Dermis microvascular lymphatic vessel endothelial cell (primary cell): Measurements from ENCODE around the gene VRK3. TPM values are rescaled to one million over a fixed set of nuclear protein-coding genes. Genes with fewer than 3 reads are reported as not detected.
"Not testable (repeated sequence)": the region's sequence is repeated elsewhere in the genome, so short reads cannot be mapped to it uniquely, and the experiment has no call there.

Source experiments
- DNase-seq, 2 donors: peaks; one replicate each; pipeline versions ENCODE4 v3.0.0 to v3.0.0-alpha.2; 2010; ENCODE audit warnings: low read depth in 2 of 2
- total RNA-seq: library from RNA; depleted of rRNA; stranded (reverse); fragments of >200 nt; gene quantifications from 2 replicates; pipeline ENCODE4 v1.2.1, GENCODE V29; 2014

VRK3 gene, protein sequence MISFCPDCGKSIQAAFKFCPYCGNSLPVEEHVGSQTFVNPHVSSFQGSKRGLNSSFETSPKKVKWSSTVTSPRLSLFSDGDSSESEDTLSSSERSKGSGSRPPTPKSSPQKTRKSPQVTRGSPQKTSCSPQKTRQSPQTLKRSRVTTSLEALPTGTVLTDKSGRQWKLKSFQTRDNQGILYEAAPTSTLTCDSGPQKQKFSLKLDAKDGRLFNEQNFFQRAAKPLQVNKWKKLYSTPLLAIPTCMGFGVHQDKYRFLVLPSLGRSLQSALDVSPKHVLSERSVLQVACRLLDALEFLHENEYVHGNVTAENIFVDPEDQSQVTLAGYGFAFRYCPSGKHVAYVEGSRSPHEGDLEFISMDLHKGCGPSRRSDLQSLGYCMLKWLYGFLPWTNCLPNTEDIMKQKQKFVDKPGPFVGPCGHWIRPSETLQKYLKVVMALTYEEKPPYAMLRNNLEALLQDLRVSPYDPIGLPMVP
- total RNA-seq = 15.0 and 19.1 TPM in 2 replicates

DNA sequence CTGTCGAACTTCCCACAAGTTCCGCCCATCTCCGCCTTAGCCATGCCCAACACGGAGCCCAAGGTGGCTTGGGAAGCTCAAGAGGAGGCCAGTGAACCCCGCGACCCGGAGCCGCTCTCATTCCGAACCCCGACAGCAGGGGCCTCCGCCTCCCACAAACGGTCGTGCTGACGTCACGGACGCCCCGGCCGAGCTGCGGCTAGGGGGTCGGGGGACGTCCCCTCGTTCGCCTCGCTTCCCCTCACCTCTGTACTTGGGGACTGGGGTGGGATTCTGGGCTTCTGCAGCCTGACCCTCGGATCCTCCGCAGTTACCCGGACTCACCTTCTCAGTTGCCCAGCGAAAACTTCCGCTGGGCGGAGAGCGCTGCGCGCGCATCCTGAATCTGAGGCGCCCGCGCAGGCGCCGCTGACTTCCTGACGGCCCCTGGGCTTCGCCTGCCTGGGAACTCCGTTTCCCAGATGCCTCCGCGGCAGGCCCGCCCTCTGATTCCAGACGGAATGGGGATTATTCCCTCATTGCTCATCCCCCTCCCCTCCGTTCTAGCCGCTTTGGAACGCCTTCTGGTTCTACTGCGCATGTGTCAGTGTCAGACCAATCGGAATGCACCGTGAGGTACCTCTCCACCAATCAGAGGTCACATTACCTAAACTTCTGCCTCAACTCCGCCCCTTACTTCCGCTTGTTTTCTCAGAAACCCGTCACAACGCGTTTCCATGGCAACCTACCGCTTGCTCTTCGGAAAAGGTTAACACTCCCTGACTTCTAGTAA, at the start of gene VRK3:
VRK3 (minus strand) TSS at position 351 of the 772 bp plus-strand sequence. CDS start 9,210 bp downstream, outside the sequence.
- peak; percentile 100 for DNase-seq

DNA sequence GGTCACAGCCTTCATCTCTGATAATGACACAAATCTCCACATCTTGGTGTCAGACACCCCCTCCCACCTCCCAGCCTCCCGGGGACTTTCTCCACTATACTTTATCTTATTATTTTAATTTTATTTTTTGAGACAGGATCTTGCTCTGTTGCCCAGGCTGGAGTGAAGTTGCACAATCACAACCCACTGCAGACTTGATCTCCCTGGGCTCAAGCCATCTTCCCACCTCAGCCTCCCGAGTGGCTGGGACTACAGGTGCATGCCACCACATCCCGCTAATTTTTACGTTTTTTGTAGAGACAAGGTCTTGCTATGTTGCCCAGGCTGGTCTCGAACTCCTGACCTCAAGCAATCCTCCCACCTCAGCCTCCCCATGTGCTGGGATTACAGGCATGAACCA, 43.2 kb upstream of the VRK3 start:
- not testable (repeated sequence) for DNase-seq

DNA sequence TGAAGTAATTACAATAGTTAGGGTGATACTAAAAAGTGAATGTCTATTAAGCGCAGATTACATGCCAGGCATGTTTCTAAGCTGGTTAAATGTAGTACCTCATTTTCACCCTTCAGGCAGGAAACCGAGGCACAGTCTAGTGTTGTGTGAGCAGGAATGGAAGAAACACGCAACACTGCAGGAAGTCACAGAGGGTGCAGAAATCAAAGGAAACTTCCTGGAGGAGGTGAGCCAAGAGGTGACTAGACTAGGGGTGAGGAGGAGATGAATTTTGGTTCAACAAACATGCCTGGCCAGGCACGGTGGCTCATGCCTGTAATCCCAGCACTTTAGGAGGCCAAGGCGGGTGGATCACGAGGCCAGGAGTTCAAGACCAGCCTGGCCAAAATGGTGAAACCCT, 42.4 kb upstream of the VRK3 start:
- no peak for DNase-seq

DNA sequence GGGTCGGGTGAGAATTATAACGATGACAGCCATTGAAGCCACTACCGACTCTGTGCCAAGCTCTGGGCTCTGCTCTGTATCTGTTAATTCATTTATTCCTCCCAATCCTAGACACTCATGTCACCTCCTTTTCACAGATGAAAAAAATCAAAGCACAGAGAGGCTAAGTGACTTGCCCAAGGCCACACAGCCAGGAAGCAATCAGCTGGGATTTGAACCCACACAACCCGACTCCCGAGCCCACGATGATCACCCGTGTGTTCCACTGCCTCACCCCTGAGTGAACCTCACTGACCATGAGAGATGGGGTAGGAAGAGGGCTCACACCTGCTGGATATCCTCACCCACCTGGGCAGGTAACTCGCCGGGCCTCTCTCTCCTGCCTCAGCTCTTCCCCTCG, 40.8 kb upstream of the VRK3 start:
- no peak for DNase-seq

DNA sequence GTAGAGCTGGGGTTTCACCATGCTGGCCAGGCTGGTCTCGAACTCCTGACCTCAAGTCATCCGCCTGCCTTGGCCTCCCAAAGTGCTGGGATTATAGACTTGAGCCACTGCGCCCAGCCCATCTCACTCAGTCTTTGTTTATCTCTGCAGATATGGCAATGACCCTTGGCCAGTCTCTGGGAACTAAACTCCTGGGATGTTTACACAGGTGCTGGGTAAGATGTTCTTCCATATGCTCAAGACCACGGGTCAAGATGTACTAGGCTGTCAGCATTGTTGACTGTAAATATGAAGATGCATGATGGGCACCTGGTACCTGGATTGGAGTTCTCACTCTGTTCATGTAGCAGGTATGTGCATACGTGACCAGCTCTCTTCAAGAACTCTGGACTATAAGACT, 36.5 kb upstream of the VRK3 start:
- no peak for DNase-seq

DNA sequence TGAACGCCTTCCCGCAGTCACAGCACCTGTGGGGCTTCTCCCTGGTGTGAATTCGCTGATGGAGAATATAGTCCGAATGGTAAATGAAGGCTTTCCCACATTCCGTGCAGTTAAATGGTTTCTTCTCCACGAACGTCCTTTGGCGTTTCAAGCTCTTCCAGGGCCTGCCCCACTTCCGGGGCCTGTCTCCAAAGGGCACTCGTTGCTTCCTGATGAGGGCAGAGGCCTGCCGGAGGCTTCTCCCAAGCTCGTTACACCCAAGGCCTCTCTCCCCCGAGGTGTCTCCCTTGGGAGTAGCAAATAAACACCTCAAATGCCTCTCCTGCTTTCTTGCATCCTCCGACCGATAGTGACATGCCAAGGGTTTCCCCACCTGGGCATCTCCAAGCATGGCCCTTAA, 34.9 kb upstream of the VRK3 start:
- DNase-seq = no peak

DNA sequence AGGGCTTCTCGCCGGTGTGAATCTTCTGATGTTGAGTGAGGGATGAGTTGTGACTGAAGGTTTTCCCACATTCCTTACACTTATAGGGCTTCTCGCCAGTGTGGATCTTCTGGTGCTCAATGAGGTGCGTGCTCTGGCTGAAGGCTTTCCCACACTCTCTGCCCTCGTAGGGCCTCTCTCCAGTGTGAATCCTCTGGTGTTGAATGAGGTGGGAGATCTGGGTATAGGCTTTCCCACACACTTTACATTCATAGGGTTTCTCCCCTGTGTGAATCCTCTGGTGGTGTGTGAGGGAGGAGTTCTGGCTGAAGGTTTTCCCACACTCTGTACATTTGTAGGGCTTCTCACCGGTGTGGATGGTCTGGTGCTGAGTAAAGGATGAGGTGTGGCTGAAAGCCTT, 33.9 kb upstream of the VRK3 start:
- DNase-seq = no peak

DNA sequence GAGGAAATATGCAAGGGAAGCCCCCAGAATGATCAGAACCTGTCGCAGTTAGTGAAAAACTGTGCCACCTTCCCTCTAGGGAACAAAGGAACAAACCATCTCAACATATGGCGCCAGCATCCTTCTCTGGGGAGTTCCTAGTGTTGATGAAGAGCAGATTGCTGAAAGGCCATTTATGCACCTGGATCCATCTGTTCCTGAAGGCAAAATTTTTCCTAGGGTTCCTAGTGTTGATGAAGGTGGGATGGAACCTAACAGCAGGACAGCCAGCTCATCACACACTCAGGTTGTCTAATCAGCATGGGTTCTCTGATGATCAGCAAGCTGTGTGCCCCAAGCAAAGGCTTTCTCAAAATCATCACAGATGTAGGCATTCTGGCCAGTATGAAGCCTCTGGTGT, 33.3 kb upstream of the VRK3 start:
- DNase-seq = no peak

DNA sequence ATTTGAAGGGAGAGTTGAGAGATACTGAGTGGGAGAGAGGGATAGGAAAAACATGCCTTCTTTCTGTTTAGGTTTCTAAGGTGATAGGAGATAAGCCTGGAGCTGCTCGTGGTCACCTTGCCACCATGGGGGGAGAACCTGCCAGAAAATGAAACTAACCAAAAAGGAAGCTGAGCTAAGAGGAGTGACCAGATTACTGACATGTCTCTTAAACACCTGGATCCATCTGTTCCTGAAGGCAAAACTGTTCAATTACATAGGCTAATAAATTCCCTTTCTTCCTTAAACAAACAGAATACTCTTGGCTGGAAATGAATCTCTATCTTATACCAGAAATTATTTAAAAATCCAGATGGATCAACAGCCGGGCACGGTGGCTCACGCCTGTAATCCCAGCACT, 27.9 kb upstream of the VRK3 start:
- DNase-seq = no peak

DNA sequence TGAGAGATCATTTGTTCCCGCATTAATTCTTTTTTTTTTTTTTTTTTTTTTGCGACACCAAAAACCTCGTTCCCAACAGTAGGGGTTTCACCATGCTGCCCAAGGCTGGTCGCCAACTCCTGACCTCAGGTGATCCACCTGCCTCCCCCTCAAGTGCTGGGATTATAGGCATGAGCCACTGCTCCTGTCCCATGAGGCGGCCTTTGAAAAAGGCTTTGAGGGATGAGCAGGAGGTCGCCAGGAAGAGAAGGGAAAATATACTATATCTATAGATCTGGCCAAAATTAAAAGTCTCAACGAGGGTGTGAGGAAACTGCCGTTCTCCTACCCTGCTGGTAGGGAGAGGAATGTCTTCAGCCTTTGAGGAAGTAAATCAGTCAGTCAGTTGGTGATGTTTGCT, 26.8 kb upstream of the VRK3 start:
- no peak for DNase-seq

DNA sequence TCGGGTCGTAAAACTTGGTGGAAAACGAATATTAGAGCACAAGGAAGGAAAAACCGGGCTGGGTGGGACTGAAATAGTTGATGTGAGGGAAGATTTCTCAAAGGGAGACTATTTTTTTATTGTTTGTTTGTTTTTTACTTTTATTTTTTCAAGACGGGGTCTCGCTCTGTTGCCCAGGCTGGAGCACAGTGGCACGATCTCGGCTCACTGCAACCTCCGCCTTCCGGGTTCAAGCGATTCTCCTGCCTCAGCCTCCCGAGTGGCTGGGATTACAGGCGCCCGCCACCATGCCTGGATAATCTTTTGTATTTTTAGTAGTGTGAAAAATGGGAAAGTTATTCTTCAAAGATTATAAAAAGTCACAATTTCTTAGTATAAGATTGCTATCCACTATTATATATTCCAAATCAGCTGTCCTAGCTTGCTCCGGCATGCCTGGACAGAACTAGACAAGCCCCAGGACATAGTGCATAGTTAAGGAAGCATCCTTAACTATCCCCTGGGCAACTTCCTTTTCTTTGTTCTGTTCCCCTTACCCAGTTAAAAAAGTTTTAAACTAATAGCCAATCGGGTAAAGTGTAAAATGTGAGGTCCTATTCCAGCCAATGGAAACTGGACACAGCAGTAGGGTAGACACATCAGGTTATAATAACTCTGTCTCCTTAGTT, 26.2 kb upstream of the VRK3 start:
- not testable (repeated sequence) for DNase-seq

DNA sequence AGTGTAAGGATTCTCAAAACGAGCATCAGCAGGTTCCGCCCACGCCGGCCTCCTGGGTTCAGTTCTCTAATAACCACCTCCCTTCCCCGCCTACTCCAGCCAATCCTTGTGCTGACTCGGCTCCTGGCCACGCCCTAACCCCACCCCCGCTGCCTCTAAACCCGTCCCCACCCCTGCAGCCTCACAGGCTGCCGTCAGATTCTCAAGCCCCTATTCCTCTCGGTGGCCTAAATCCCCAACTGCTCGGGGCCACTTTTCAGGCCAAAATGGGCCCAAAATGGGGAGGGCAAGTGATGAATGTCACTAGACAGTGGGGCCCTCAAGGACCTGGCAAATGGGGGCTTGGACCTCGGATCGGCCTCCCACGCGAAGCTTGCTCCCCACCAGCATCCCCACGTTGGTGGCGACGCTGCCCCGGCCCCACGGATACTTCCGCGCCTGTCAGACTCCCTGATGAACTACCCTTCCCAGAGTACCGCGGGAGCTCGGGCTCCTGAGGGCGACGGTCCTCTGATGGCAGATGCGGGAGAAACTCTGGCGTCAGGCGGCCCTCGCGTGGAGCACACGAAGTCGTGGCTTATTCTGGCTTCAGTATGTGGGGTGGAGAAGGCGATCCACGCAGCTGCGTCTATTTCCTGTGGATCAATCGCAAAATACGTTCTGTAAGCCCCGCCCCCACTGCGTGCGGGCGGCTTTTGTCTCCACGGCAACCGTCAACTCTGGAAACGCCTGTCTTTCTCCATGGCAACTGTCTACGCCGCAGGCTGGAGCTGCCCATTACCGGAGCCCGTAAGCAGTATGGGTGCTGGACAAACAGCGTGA, 25.4 kb upstream of the VRK3 start:
- DNase-seq = peak; percentile 43 to 67

DNA sequence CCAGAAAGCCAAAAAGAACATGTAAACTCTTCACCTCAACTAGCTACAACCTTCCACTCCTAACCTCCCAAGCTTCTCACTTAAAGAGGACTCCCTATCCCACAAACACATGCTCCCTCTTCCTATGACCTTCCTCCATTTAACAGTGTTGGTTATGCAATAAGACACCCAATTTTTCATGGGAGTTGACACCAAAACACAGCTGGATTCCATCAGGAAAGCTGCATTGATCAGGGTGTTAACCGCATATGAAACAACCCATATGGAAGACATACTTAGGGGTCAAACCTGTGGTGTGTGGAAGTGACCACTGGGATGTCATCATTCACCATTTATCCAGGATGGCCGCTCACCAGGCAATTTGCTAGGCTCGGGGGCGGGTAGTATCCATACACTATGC, 22.5 kb upstream of the VRK3 start:
- DNase-seq = no peak

DNA sequence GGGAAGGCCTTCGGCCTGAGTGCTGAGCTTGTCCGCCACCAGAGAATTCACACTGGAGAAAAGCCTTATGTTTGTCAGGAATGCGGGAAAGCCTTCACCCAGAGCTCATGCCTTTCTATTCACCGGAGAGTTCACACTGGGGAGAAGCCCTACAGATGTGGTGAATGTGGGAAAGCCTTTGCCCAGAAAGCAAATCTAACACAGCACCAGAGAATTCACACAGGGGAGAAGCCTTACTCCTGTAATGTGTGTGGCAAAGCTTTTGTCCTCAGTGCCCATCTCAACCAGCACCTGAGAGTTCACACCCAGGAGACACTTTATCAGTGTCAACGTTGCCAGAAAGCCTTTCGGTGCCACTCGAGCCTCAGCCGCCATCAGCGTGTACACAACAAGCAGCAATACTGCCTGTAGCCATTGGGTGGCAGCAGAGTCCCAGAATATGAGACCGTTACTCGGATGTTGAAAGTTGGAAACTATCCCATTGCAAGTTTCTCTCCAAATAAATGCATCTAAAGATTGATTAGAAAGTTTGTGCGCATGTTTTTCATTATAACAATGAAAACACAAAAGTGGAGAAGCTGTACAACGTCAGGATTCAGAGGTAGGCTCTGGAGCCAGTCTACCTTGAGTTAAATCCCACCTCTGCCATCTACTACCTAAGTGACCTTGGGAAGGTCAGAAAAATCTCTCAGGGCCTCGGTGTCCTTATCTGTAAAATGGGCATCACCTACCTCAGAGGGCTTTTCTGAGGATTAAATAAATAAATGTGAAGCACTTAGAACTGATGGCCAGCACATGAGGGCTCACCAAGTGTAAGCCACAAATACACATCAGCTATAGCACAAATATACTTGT, 21.7 kb upstream of the VRK3 start:
- DNase-seq = no peak

DNA sequence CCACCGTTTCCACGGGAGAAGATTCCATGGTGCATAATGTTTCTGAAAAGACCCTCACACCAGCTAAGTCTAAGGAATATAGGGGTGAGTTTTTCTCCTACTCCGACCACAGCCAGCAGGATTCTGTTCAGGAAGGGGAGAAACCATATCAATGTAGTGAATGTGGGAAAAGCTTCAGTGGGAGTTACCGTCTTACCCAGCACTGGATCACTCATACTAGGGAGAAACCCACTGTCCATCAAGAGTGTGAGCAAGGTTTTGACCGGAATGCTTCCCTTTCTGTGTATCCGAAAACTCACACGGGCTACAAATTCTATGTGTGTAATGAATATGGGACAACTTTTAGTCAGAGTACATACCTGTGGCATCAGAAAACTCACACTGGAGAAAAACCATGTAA, 19.8 kb upstream of the VRK3 start:
- no peak for DNase-seq

DNA sequence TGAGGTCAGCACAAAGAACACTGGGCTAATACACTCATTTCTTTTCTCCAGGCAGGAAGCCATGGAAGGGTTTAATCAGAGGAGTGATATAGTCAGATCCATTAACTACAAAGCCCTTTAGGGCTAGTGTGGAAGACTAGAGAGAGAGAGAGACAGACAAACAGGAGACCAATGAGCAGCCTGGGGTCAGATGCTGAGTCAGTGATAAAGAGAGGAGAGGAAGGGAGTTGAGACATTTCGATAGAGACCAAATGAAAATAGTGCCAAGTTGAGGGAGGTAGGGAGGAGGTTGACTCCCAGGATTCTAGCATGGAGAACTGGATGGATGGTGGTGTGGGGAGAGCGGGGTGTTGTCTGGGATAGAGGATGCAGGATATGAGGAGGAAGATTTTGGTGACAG, 18.8 kb upstream of the VRK3 start:
- DNase-seq = no peak

DNA sequence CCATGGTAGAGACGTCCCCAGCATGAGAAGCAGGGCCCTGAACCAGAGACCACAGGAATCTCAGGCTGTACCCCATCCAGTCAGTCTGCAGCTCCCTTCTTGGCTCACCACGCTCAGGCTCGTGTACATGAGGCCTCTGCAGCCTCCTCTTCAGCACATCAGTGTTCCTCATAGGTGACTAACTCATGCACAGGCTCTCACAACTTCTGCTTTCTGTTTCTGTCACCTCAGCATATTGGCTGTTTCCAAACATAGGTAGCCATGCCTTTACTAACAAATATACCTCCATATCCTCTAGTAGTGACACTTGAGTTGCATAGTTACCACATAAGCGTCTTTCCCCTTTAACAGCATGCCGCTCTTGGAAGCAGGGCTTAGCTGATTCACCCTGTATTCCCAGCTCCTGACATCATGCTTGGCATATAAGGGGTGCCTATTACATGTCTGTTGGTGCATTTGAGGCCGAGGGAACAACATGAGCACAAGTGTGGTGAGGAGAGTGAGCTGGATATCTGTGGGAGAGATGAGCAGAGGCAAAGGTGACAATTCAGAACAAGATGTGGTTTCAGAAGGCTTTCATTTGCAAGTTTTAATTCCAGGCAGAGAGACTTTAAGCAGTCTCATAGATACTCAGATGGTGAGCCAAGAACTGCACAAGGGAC, 17.3 kb upstream of the VRK3 start:
- no peak for DNase-seq

DNA sequence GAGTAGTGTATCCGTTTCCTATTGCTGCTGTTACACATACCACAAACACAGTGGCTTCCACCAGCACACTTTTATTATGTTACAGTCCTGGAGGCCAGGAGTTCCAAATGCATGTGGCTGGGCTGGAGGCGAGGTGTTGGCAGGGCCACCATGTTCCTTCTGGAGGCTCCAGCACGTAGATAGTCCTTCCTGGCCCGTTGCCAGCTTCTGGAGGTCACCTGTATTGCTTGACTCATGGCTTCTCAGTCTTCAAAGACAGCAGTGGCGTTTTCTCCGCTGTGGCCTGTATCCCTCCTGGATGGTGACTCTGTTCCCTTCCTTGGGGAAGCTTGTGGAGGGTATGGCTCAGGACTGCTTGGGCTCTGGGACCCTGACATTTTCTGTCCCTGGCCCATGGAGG, 15.8 kb upstream of the VRK3 start:
- no peak for DNase-seq

DNA sequence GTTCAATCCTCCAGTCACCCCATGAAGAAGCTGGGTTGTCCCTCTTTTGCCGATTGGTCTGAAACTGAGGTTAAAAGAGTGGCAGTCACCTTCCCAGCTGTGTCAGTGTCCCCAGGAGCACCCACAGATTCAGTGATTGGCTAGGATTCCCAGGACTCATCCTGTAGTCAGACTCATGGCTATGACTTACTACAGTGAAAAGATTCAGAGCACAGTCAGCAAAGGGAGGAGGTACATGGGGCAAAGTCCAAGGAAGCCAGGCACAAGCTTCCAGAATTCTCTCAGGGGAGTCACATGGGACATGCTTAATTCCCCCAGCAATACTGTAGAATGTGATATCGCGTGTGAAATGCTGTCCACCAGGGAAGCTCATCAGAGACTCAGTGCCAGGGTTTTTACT, 14.8 kb upstream of the VRK3 start:
- DNase-seq = no peak

DNA sequence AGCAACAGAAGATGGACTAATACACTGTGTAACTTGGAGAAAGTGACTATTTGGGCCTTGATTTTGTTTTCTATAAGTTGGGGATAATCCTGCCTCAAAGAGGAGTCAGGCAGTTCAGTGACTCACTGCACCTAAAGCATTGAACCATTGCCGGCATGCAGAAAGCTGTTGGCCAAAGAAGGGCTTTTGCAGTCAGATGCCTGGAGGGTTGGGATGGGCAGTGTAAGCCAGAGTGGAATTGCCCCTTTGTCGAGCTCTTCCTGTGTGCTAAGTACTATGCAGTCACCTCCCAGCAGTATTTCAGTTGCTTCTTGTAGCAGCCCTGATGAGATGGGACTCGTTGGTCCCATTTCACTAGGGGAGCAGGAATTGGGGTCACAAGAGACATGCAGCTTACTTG, 11.7 kb upstream of the VRK3 start:
- no peak for DNase-seq
